ENCODE data around the gene KIAA1671.

KIAA1671 gene

GRCh38 chr22:24992946-24993345 lies 40.4 kb downstream of the KIAA1671 start:
- ChIA-PET POLR2A (no interaction called here), CTCF (no interaction called here)
- no peak for TF ChIP-seq CTCF (IDR thresholded peaks at IDR 0.05; ENCODE audit: insufficient read depth, low read length, missing control alignments)
- H3K4me3 ChIP-seq (ENCODE audit: low read depth, low read length), result no peak overlapping the region
- DNase-seq (ENCODE audit: low read depth, low spot score), result no peak

- no peak overlapping the region for H3K4me3 ChIP-seq (ENCODE audit: low read depth, low read length)
- TF ChIP-seq CTCF (IDR thresholded peaks at IDR 0.05; ENCODE audit: insufficient read depth, low read length, missing control alignments), result no peak
- CTCF ChIA-PET, result no interaction called here
- no peak for DNase-seq (ENCODE audit: low read depth, low spot score)
- POLR2A ChIA-PET, result no interaction called here
Measured at GRCh38 chr22:24994070-24994763, 41.7 kb downstream of the KIAA1671 start.

GRCh38 chr22:24995649-24996180 lies 43.2 kb downstream of the KIAA1671 start:
- ChIA-PET POLR2A (interaction anchor here (0.7 kb wide), 1 partner anchor 8 kb away, joined by 3 read pairs; no protein-coding TSS in a partner anchor), CTCF (no interaction called here)
- H3K4me3 ChIP-seq (ENCODE audit: low read depth, low read length), result no peak overlapping the region
- TF ChIP-seq CTCF (IDR thresholded peaks at IDR 0.05; ENCODE audit: insufficient read depth, low read length, missing control alignments), result no peak
- no peak for DNase-seq (ENCODE audit: low read depth, low spot score)

- POLR2A ChIA-PET, result no interaction called here
- no peak for TF ChIP-seq CTCF (IDR thresholded peaks at IDR 0.05; ENCODE audit: insufficient read depth, low read length, missing control alignments)
- H3K4me3 ChIP-seq (ENCODE audit: low read depth, low read length), result no peak overlapping the region
- CTCF ChIA-PET, result no interaction called here
- DNase-seq (ENCODE audit: low read depth, low spot score), result no peak
Measured at GRCh38 chr22:24996420-24996952, 44.0 kb downstream of the KIAA1671 start.

GRCh38 chr22:24997023-24997422 lies 44.5 kb downstream of the KIAA1671 start:
- no peak for DNase-seq (ENCODE audit: low read depth, low spot score)
- CTCF ChIA-PET, result no interaction called here
- POLR2A ChIA-PET, result no interaction called here
- TF ChIP-seq CTCF (IDR thresholded peaks at IDR 0.05; ENCODE audit: insufficient read depth, low read length, missing control alignments), result no peak
- H3K4me3 ChIP-seq (ENCODE audit: low read depth, low read length), result no peak overlapping the region

GRCh38 chr22:25000686-25001085 lies 48.2 kb downstream of the KIAA1671 start:
- no peak overlapping the region for H3K4me3 ChIP-seq (ENCODE audit: low read depth, low read length)
- TF ChIP-seq CTCF (IDR thresholded peaks at IDR 0.05; ENCODE audit: insufficient read depth, low read length, missing control alignments), result no peak
- CTCF ChIA-PET, result no interaction called here
- POLR2A ChIA-PET, result no interaction called here
- DNase-seq (ENCODE audit: low read depth, low spot score), result no peak
